ENCODE data around the gene HP1BP3.

The HP1BP3 gene

DNA sequence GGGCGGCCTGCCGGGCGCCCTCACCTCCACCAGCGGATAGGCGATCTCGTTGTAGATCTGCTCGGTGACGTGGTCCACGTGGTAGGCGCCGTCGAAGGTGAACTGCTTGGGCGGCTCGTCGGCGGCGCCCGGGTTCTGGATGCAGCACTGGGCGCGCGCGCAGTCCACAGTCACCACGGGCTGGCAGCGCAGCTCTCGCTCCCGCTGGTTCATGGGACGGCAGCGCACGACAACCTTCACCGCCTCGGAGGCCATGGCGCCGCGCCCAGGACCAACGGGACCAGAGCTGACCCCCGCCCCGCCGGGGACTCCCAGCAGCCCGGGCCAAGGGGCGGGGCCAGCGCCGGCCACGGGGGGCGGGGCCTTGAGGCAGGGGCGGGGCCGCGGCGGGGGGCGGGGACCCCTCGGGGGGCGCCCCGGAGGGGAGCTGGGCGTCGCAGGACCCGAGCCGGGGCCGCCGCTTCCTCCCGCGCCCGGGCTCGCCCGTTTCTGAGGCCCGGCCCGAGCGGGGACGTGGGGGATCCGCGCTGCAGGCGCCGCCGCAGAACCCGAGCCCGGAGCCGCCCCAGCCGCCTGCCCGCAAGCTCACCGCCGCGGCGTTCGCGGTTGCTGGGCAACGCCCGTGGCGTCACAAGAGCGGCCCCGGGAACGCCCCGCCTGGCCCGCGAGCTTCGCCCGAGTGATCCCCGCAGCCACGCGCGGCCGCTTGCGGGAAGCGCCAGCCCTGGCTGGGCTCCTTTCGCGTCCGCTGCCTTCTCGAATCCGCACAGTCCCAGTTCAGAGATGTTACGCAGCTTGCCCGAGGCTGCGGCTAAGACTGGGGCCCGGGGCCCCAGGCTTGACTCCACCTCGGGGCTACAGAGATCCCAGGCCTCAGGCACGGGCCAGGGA is 69.4 kb downstream of the HP1BP3 start, which contains the start of gene KIF17:
KIF17 (minus strand) TSS at position 556 of the 891 bp plus-strand sequence; CDS start at position 255, 301 bp downstream.
- Histone ChIP-seq H3K27me3 (peaks cover 73% of the 10 kb centered on the region), H3K27ac (no peak within 1 kb of the TSS), H3K4me3 (ENCODE audit: low read depth in 1 of 2, low read length in 1 of 2) (peak within 1 kb of the TSS; percentile 48 to 56), H3K36me3 (no peaks in the 10 kb centered on the region), H3K4me1 (ENCODE audit: control insufficient read depth in 1 of 2, insufficient read depth in 1 of 2, low read depth in 1 of 2, low read length in 1 of 2) (peaks cover 5 to 11% of the 10 kb centered on the region in 2 experiments), H3K9me3 (no peaks in the 10 kb centered on the region)
- no peak for TF ChIP-seq CTCF (IDR thresholded peaks at IDR 0.05)

DNA sequence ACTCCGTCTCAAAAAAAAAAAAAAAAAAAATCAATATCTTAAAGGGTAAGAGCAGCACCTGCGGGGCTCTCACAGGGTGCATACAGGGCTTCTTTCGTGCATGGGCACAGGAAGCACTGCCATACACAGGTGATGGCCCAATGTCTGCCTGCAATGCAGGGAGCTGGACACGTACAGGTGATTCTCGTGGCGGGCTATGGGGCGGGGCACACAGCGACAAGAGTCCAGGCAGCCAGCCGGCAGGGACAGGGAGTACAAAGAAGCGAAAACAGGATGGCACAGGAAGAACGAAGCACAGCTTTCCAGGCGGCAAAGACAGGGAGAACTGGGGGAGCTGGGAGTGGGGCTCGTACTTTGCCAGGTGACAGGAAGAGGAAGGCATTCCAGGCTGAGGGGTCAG is 70.9 kb downstream of the HP1BP3 start:
- Histone ChIP-seq H3K4me1 (ENCODE audit: control insufficient read depth in 1 of 2, insufficient read depth in 1 of 2, low read depth in 1 of 2, low read length in 1 of 2) (peaks cover 10 to 11% of the 10 kb centered on the region in 2 experiments), H3K27me3 (peaks cover 65% of the 10 kb centered on the region), H3K4me3 (ENCODE audit: low read depth in 1 of 2, low read length in 1 of 2) (no peak overlapping the region), H3K36me3 (no peaks in the 10 kb centered on the region), H3K27ac (no peak overlapping the region), H3K9me3 (no peaks in the 10 kb centered on the region)
- no peak for TF ChIP-seq CTCF (IDR thresholded peaks at IDR 0.05)

GRCh38 chr1:20715406-20715805 is 71.7 kb downstream of the HP1BP3 start:
- Histone ChIP-seq H3K9me3 (no peaks in the 10 kb centered on the region), H3K36me3 (no peaks in the 10 kb centered on the region), H3K27ac (no peak overlapping the region), H3K4me3 (ENCODE audit: low read depth in 1 of 2, low read length in 1 of 2) (no peak overlapping the region), H3K27me3 (peaks cover 57% of the 10 kb centered on the region), H3K4me1 (ENCODE audit: control insufficient read depth in 1 of 2, insufficient read depth in 1 of 2, low read depth in 1 of 2, low read length in 1 of 2) (peaks cover 10 to 11% of the 10 kb centered on the region in 2 experiments)
- no peak for TF ChIP-seq CTCF (IDR thresholded peaks at IDR 0.05)

- H3K4me3 ChIP-seq (ENCODE audit: low read depth in 1 of 2, low read length in 1 of 2) = no peak overlapping the region
- H3K36me3 ChIP-seq = no peaks in the 10 kb centered on the region
- TF ChIP-seq CTCF (IDR thresholded peaks at IDR 0.05) = no peak
- H3K27me3 ChIP-seq = peaks cover 37% of the 10 kb centered on the region
- H3K4me1 ChIP-seq (ENCODE audit: control insufficient read depth in 1 of 2, insufficient read depth in 1 of 2, low read depth in 1 of 2, low read length in 1 of 2) = peaks cover 10 to 11% of the 10 kb centered on the region in 2 experiments
- no peak overlapping the region for H3K27ac ChIP-seq
- H3K9me3 ChIP-seq = no peaks in the 10 kb centered on the region
Measured at GRCh38 chr1:20713440-20713839, 73.7 kb downstream of the HP1BP3 start.

DNA sequence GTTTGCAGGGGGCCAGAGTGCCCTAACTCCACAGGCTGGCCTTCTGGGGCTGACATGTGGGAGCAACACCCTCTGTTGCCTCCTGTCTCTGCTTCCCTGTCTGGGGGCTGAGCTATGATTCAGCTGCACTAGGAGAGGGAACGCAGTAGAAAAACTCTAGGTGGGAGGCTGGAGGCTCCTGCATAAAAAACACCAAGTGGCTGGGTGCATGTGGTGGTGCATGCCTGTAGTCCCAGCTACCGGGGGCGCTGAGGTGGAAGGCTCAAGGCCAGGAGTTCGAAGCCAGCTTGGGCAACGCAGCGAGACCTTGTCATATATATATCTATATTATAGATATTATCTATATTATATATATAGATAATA is 74.9 kb downstream of the HP1BP3 start:
- Histone ChIP-seq H3K4me1 (ENCODE audit: control insufficient read depth in 1 of 2, insufficient read depth in 1 of 2, low read depth in 1 of 2, low read length in 1 of 2) (peaks cover 2 to 6% of the 10 kb centered on the region in 2 experiments), H3K27me3 (peaks cover 25% of the 10 kb centered on the region), H3K36me3 (no peaks in the 10 kb centered on the region), H3K27ac (no peak overlapping the region), H3K4me3 (ENCODE audit: low read depth in 1 of 2, low read length in 1 of 2) (no peak overlapping the region), H3K9me3 (no peaks in the 10 kb centered on the region)
- TF ChIP-seq CTCF (IDR thresholded peaks at IDR 0.05) = no peak

All from neutrophil (primary cell).